ENCODE data around the gene STX11.

STX11 gene

DNA sequence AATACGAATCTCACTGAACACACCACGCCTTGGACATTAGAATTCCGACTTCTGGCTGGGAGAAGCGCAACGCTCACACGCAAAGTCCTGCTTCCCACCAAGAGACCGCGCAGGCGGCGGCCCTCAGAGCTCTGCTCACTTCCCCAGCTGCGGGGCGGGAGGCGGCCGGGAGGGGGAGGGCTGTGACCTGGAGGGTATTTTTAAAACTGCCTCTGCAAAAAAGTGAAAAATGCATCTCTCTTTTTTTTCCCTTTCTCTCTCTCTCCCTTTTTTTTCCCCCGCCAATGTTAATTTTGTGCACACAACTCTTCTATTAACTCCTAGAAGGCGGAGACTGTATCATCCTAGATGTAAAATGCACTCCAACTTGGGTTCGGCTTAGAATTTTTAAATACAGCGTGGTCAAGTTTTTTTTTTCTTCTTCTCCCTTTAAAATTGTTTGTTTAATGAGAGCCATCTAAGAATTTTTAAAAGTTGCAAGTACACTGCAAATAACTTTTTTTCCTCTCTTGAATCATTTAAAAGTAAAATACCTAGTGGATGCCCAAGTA is 66.4 kb downstream of the STX11 start:
- DNase-seq = no peak

- no peak for DNase-seq
Measured at GRCh38 chr6:144217264-144217663, 66.9 kb downstream of the STX11 start.

DNA sequence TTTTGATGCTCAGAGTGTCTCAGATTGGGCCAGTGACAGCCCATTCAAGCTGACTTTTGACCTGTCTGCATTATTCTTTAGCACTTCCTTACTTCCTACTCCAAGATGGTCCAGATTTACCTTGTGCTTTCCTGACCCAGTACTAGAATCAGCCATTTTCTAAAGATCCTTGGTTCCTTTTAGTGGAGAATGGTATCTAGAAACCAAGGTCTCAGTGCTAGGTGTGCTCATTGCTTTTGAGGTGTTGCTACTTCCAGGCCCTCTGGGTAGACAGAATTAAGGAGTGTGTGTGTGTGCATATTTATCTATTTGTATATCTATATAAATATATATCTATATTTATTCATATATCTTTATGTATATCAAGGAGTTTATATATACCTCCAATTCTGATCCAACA is 67.5 kb downstream of the STX11 start:
- no peak for DNase-seq

GRCh38 chr6:144219056-144219685 is 68.9 kb downstream of the STX11 start:
- no peak for DNase-seq

GRCh38 chr6:144220031-144220790 is 69.9 kb downstream of the STX11 start:
- no peak for DNase-seq

GRCh38 chr6:144223686-144224085 is 73.4 kb downstream of the STX11 start:
- no peak for DNase-seq

DNA sequence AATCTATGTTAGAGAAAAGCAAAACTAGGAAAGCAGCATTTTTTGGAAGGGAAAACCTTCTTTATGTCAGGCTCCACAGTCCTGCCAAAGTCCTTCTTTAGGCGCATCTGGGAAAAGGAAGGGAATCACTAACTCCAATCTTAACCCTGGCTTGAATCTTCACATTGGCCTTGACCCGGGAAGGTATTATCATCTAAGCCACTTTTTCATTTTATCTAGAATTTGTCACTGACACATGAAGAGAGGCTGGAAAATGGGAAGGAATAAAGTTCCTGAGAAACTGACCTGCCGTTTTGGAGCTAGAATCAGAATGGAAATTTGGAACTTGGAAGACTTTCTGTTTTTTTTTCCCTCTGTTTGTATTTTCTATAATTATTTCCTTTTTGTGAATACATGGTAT is 81.4 kb downstream of the STX11 start:
- DNase-seq = no peak

DNA sequence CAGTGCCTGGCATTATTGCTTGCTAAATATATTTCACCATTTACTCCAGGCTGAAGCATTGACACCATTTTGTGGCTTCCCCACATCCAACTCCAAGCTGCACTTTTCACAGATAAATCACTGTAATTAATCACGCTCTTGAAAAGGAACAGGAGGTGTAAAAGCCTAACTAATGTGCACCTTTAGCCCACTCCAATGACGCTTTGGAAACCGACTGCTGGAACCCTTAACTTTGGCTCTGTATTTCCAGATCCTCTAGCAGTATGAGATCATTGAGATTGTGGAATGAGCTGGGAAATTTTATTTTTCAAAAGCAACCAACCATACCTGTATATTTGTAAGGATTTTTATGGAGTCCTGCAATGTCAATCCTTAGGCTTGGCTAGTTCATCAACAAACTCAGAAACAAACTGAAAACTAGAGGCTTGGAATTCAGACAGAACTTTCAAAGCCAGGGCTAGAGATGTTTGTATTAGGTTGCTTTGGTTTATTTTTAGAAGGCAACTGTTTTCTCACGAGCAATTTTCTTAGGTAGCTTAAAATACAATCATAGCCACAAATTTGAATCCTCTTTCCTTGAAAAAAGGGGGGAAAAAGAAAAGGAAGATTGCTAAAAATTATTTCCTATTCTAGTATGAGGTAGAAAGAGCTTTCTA is 82.0 kb downstream of the STX11 start:
- DNase-seq = no peak

- no peak for DNase-seq
Measured at GRCh38 chr6:144232832-144233230, 82.5 kb downstream of the STX11 start.

DNA sequence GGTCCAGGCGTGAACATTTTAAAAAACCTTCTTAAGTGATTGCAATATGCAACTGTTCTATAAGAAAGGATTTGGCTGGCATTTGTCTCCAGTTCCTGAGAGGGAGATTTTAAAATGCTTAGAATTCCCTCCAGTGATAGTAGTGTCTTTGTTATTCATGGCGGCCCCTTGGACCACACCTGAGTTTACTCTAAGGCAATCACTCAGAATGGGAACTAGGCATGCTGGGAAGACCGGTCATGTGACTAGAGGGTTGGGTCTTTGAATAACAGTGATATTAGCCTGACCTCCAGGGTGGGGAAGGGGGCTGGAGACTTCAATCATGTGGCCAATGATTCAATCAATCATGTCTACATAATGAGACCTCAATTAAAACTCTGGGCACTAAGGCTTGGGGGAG is 84.1 kb downstream of the STX11 start:
- no peak for DNase-seq

DNA sequence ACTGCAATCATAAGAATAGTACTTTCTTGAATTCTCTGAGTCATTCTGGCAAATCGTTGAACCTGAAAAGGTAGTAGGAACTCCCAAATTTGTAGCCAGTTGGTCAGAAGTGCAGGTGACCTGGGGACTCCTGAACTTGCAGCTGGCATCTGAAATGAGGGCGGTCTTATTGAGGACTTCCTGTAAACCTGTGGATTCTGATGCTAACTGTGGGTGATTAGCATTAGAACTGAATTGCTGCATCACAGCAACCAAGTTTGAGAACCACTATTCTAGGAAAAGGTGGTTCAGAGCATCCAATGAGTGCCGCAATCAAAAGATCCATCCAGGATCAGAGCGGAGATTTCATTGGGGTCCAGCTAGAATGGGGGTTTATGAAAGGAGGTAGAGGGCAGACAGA is 84.6 kb downstream of the STX11 start:
- DNase-seq = no peak
